Activated CD4-positive, CD25-positive, alpha-beta regulatory T cell treated with anti-CD3 and anti-CD28 coated beads, Interleukin-2, amount 50 U/mL, for 24 hours (primary cell): ENCODE measurements around the gene TPD52L1.
"Not testable (repeated sequence)": the region's sequence is repeated elsewhere in the genome, so short reads cannot be mapped to it uniquely, and the experiment has no call there.

ENCODE experiments used
- ATAC-seq, 2 donors: fragments of 150-1000 bp; cut with Tn5 transposase; one replicate each; pipeline ENCODE4 v1.10.0; 2021; ENCODE audit warnings: mild to moderate bottlenecking in 1 of 2, moderate library complexity in 1 of 2

The TPD52L1 gene

DNA sequence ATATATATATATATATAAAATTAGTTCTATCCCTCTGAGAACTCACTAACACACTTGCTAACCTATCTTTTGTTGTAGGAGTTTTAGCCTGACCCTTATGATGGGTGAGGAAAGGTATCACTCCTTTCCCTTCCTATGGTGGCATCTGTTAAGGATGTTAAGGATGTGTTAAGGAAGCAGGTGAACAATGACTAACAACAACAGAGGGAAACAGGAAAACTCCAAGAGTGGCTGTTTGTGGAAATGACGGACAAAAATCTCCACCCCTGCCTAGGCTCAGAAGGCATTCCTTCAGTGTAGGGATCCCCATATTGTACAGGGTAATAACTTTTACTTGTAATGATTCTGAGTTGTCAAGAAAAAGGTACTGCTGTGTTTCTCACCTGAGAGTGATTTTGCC lies 8.8 kb upstream of the TPD52L1 start:
- ATAC-seq: no peak

DNA sequence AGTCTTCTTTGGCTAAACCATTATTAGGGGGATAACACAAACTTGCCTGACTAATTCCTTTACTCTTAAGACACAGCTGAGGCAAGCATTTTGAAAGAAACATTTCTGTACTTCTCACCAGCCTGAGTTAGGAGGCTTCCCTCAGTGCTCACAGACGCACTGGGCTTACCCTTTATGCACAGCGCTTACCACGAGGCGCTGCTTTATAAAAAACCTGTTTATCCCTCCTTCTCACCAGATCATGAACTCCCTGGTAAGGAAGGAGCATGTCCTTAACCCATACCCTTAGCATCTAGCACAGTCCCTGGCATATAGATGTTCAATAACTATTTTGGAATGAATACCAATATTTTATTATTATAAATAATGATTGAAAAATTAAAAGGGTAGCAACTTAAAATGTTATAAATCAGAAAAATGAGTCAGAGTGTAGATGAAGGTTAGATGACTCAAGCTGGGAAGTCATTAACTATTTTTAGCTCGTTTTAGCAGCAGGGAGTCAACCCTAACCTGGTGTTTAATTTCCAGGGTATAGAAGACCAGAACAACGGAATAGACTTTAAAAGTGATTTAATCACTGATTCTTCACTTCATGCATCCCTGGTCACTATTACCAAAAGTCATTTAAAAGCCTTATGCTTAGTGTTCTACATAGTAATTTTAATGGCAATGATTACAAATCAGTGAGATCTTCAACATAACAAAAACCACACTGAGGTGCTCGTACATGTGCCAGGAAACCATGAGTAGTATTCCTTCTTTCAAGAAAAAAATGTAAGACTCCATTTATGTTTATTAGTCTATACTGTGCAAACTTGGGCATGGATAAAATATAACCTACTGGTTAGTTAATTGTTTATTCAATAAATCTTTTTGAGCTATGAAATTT lies 4.1 kb upstream of the TPD52L1 start:
- ATAC-seq: no peak

DNA sequence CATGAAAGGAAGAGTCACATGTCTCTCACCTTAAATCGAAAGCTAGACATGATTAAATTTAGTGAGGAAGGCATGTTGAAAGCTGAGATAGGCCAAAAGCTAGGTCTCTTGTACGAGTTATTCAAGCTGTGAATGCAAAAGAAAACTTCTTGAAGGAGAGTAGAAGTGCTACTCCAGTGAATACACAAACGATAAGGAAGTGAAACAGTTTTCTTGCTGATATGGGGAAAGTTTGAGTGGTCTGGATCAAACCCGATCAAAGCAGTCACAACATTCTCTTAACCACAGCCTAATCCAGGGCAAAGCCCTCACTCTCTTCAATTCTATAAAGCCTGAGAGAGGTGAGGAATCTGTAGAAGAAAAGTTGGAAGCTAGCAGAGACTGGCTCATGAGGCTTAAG lies 1.9 kb upstream of the TPD52L1 start:
- no peak for ATAC-seq

DNA sequence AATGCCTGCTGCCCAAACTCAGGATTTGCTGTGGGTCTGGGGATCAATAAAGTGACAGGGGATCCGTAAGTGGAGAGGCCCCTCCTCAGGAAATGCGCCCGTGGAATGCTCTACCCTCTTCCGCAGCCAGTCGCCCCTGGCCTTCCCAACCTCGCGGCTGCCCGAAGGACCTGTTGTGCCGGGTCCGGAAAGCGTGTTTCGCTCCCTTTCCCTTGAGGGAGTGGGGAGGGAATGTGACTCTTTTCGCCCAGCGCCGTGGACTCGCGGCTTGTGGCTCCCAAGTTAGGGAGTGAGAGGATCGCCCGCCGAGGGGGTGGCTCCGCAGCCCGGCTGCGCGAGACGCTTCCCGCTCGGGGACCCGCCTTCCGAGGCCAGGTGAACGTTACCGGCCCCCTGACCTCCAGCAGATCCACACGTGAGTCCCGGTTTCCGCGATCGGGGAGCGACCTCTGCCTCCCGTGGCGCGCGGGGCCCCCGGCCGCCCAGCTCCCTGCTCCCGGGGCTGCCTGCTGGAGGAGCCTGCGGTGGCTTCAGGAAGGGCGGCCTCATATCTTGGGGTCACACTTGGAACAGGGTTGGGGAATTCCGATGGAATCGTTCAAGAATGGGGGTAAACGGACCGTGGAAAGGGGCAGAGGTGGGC lies 666 bp downstream of the TPD52L1 start:
- ATAC-seq: no peak

DNA sequence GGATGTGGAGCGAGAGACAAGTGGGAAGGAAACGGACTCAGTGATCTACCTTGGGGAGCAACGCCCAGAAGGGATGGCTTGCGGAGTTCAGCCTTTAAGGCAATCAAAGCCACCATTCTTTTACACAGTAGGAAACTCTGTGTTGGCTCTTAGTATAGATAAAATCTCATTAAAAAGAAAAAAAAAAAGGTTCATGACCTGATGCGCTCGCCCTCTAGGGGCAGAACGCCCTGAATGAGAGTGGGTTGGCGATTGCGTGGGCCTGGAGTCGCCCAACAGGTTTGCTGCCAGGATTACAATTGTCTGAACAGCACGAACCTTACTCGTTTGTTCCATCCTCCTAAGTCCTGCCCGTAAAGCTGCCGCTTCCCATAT lies 1.2 kb downstream of the TPD52L1 start:
- peak; percentile 20 to 34 for ATAC-seq

DNA sequence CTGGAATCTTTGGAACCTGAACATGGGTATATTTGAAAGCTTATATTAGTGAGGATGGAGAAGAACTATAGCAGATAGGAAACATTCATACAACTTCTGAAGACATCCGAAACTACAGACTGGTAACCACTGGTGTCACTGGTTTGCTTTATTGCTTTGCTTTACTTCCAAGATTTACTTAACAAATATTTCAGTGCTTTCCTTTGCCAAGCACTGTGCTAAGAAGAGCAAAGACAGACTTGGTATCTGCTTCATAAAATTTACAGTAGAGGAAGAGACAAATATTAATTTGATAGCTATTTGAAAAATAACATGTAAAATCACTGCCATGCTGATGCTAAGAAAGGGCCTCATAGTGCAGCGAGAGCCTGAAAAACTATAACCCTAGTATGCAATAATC lies 1.8 kb downstream of the TPD52L1 start:
- no peak for ATAC-seq

DNA sequence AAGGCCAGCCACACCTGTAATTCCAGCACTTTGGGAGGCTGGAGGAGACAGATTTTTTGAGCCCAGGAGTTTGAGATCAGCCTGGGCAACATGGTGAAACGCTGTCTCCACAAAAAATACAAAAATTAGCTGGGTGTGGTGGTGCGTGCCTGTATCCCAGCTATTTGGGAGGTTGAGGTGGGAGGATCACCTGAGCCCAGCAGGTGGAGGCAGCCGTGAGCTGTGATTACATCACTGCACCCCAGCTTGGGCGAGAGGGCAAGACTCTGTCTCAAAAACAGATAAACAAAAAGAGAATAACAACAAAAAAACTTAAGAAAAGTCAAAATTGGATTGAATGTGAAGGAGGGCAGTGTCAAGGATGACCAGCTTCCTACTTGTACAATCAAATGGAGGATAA lies 2.9 kb downstream of the TPD52L1 start:
- no peak for ATAC-seq

DNA sequence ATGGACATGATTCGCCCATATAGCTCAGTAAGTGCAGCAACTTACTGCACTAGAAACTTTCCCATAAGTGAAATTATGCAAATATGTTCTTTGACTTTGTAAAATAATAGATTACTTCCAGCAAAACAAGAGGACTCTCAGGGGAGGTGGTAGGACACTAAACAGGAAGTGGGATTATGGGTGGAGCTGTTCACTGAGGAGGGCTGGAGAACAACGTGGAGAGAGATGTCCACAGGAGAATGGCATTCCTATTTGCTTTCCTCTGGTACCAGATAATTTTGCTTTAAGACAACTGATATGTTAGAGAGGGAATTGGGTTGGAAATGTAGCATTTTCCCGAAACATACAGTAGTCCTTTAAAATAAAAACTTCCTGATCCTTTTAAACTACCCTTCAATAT lies 3.7 kb downstream of the TPD52L1 start:
- no peak for ATAC-seq

DNA sequence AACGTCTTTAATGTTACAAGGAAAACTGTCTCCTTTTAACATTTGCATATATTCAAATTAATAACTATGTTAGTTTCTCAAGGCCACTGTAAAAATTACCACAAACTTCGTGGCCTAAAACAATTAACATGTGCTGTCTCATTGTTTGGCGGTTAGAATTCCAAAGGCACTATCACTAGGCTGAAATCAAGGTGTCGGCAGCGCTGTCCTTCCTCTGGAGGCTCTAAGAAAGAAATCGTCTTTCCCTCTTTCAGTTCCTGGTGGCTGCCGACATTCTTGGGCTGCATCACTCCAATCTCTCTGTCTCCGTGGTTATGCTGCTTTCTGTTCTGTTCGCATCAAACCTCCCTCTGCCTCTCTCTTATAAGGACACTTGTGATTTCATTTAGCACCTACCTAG lies 4.2 kb downstream of the TPD52L1 start:
- ATAC-seq: no peak

DNA sequence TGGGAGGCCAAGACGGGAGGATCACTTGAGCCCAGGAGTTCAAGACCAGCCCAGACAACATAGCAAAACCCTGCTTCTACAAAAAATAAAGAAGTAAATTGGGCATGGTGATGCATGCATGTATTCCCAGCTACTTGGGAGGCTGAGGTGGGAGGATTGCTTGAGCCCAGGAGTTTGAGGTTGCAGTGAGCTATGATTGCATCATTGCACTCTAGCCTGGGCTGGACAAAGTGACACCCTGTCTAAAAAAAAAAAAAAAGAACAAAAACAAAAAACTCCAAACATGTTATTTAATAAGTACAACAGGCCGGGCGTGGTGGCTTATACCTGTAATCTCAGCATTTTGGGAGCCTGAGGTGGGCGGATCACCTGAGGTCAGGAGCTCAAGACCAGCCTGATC lies 9.8 kb downstream of the TPD52L1 start:
- ATAC-seq: not testable (repeated sequence)

DNA sequence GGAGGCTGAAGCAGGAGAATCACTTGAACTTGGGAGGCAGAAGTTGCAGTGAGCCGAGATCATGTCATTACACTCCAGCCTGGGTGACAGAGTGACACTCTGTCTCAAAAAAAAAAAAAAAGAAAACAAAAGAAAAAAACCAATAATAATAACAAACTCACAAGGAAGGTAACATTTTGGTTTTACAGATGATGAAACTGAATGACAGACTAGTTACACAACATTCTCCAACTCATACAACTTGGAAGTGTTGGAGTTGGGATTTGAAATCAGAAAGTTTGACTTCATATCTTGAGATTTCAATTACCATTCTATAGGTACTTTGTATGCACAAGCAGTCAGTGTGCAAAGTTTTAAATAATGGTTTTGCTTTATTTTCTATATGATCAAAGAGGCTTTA lies 10.2 kb downstream of the TPD52L1 start:
- ATAC-seq: no peak

DNA sequence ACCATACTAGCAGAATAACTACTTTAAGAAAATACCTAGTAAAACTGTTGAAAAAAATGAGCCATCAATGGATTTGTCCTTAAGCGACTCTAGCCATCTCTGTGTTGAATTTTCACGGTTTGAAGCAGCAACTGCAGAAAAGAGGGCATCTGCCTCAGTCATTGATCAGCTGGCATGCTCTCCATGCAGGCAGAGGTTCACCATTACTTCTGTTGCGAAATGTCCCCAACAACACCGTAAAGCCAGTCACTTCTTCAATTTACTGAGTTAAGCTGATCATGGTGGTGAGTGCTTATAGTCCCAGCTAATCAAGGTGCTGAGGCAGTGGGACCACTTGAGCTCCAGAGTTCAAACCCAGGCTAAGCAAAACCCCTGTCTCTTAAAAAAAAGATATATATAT lies 11.1 kb downstream of the TPD52L1 start:
- ATAC-seq: no peak

DNA sequence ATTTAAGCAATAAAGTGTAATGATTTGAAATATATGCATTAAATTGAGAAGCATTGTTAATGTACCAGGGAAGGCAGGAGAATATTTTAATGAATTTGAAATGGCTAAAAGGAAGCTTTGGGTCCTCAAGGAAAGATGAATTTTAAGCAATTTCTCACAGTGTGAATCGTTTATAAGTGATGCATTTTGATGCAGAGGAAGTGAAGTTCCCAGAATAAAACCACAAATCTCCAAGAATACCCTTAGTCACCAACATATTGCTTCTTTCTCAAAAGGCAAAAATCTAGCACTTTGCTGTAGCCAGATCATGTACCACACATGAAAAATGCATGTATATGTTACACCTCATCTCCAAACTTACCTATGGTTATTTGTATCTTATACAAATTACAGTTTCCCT lies 11.7 kb downstream of the TPD52L1 start:
- no peak for ATAC-seq

DNA sequence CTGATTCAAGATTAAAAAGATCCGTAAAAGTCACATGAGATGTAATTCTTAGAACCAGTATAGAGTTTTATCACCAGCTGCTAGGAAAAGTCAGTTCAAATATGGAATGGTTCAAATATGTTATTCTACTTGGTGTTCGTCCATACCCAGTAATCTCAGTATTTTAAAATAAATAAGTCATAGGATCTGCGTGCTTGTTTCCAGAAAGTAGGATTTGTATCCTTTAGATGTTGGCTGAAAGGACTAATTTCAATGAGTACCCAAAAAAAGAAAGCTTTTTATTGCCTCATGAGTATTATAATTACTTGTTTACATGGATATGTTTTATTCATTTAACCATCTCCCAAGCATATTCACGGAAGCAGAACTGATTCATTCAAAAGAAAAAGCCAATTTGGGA lies 12.2 kb downstream of the TPD52L1 start:
- no peak for ATAC-seq

DNA sequence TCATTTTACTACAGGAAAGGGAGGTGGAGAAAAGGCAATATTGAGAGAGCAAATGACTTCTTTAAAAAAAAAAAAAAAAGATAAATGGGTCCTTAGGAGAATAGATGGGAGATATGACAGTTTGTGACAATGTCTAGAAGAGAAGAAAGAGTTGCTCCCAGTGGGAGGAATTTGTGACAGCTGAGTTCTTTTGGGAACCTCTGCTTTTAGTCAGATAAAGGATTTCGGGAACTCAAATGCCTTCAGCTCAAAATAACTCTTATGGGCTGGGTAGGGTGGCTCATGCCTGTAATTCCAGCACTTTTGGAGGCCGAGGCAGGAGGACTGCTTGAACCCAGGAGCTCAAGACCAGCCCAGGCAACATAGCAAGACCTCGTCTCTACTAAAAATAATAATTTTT lies 13.1 kb downstream of the TPD52L1 start:
- ATAC-seq: no peak

DNA sequence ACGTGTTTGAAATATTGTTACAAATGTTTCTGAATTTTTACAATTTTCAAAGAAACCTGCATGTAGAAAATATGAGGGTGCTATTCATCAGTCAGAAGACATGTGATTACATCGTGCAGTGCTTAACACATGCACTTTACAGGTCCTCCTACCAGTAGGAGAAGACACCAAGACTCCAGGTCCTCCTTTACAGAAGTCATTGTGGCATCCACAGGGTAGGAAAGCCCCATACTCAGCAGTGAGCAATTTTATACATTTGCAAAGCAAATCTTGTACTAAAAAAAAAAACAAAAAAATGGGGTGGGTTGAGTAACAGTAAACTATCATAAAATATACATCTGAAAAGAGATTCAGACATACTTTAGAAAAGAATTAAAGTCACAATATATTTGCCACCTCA lies 14.0 kb downstream of the TPD52L1 start:
- ATAC-seq: no peak

DNA sequence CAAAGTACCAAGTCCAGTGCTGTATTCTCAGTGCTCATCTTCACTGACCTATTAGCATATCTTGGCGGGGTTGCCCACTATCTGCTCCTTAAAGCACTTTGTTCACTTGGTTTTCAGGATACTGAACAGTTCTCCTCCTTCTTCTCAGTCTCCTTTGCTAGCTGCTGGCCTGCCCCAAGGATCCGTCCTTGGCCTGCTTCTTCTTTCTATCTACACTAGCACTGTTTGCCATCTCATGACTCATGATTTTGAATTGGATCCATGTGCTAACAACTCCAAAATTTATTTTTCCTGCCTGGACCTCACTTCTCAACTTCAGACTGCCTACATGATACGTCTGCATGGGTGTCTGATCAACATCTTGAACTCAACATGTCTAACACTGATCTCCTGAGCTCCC lies 15.5 kb downstream of the TPD52L1 start:
- no peak for ATAC-seq

DNA sequence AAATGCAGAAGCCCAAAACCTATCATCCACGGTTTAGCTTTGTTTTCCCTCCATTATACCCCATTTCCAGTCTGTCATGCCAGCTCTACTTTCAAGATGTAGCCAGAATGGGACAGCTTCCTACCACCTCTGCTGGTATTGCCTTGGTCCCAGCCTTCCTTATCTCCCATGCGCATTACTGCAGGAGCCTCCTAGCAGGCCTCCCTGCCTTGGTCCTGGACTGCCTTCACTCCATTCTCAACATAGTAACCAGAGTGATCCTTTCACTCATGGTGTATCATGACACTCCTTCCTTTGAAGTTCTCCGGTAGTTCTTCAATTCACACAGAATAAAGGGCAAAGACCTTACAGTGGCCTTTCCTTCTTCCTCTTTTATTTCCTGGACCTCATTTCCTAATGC lies 15.9 kb downstream of the TPD52L1 start:
- no peak for ATAC-seq

DNA sequence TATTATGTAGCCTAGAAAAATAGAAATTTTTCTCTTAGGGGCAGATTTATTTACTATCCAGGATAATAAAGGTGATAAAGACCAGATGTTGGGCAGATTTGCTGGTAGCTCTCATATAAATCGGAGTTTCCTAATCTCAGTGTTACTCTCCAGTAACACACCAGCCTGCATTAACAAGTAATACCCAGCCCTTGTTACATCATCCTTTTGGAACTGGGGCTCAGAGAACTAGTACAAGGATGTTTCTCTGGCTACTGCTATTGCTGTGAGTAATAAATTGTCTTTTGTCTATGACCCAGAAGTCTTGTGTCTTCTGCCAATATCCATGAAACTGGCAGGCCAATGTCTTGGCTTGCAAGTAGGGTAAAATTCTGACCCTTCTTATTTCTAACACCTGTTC lies 16.8 kb downstream of the TPD52L1 start:
- ATAC-seq: no peak

DNA sequence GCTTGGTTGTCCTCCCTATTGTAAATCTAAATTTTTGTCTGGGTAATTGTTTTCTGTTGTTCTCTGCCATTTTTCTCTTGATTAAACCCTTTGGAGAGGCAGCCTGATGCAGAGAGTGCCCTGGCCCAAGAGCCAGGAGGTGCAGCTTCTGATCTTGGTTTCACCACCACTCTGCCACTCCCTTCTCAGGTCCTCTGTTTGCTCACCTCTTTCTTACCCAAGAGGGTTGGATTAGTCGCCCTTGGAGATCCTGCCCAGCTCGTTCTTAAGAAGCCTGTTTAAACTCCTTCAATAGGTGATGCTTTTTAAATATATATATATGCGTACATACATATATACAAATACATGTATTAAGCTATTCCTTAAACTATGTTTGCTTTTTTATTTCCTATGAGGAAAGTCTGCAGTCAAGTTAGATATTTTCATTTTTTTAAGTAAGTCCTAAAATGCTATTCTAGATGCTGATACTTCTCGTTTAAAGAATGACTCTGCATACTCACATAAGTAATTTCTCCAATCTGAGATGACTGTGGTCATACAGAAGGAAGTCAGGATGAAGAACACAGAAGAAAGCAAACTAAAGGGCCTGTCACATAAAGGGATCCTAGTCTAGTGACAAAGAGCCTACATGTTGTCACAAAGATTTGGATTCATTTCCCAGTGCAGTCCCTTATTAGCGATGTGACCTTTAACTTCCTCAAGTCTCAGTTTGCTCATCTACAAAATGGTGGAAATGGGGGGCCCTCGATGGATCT lies 19.9 kb downstream of the TPD52L1 start:
- ATAC-seq: no peak

DNA sequence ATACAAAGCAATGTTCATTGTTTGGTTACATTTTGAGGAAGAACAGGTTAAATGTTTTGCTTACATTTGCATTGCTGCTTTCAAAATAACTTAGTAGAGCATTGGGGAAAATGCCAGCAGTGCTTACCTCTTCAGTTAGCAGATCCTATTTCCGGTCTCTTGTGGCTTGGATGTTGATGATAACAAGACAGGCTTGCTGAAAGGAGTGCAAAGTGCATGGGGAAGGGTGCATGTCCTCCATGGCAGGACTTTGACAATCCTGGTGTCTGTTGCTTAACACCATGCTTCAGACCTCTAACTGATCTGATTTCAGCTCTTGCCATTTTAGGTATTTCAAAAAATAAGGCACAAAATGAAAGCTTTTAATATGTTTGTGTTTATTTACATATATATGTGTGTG lies 21.1 kb downstream of the TPD52L1 start:
- ATAC-seq: no peak

DNA sequence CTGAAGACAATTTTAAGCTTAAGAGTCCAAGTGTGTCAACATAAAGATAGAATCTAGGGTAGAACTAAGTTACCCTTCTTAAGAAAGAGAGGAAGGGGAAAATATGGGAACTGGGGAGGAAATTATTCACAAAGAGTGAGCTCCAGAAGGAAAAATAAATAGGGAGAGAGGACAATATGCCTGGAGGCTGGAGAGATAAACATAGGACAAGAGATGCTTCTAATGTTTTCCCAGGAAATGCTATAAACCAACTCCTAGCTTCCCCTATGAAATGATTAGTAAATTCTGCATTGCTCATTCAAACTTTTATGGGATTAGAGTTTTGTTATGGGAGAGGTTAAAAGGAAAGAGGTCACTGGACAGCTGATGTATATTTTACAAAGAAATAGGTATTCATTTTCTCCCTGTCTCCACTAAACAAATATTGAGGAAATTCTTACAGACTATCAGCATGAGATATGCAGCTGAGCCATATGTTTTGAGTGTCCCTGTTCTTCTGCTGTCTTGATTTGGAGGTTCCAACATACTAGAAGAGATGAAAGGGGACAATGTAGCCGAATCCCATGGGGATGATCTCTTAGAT lies 22.0 kb downstream of the TPD52L1 start:
- no peak for ATAC-seq

DNA sequence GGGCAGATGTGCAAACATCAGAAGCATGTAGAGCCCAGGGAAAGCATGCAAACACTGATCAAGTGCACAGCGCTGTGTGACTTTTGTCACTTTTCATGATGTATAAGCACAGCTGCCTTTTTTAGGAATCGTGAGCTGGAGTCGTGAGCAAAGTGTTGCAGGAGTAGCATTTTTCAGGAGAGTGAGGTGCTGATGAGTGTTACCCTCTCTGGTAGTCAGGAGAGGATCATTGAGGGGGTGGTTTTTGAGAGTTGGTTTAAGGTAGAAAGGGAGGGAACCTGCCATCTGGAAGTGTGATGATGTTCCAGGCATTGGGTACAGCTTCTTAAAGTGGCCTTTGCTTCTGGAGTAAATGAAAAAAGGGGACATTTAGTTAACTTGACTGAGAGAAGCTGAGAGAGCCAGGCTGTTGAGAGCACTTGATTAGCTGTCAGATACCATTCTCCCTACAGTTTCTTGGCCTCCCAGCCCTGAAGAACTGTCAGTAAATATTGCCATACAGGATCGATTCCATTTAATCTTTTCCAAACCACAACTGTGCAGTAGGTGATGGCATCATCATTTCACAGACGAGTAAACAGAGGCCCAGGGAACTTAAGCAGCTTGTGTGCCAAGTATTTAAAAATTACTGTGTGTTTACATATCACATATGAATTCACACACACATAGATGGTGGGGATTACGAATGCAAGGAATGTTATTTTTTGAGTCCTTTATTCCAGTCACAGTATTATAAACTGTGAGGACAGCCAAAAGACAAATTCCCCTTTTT lies 28.9 kb downstream of the TPD52L1 start:
- no peak for ATAC-seq
